ENCODE results near the gene PDZD2.

The PDZD2 gene

GRCh38 chr5:31748458-31749172 is 109.7 kb downstream of the PDZD2 start:
- DNase-seq (ENCODE audit: insufficient read length, low spot score) (no peak), FAIRE-seq (no peak)
- no peak for TF ChIP-seq CTCF (IDR thresholded peaks at IDR 0.05; ENCODE audit: insufficient read depth, missing control alignments)

- FAIRE-seq (no peak), DNase-seq (ENCODE audit: insufficient read length, low spot score) (no peak)
- TF ChIP-seq CTCF (IDR thresholded peaks at IDR 0.05; ENCODE audit: insufficient read depth, missing control alignments), result no peak
Measured at GRCh38 chr5:31750215-31750614, 111.3 kb downstream of the PDZD2 start.

- DNase-seq (ENCODE audit: insufficient read length, low spot score) (no peak), FAIRE-seq (no peak)
- TF ChIP-seq CTCF (IDR thresholded peaks at IDR 0.05; ENCODE audit: insufficient read depth, missing control alignments), result no peak
Measured at GRCh38 chr5:31751610-31752009, 112.7 kb downstream of the PDZD2 start.

- no peak for FAIRE-seq
- DNase-seq (ENCODE audit: insufficient read length, low spot score), result no peak
- no peak for TF ChIP-seq CTCF (IDR thresholded peaks at IDR 0.05; ENCODE audit: insufficient read depth, missing control alignments)
Measured at GRCh38 chr5:31753700-31754357, 114.9 kb downstream of the PDZD2 start.

GRCh38 chr5:31754358-31754704 is 115.4 kb downstream of the PDZD2 start:
- FAIRE-seq, result no peak
- TF ChIP-seq CTCF (IDR thresholded peaks at IDR 0.05; ENCODE audit: insufficient read depth, missing control alignments), result no peak
- no peak for DNase-seq (ENCODE audit: insufficient read length, low spot score)

GRCh38 chr5:31754741-31755675 is 116.1 kb downstream of the PDZD2 start:
- DNase-seq (ENCODE audit: insufficient read length, low spot score) (no peak), FAIRE-seq (no peak)
- no peak for TF ChIP-seq CTCF (IDR thresholded peaks at IDR 0.05; ENCODE audit: insufficient read depth, missing control alignments)

Data from D721Med (cell line).